Right atrium auricular region (tissue), 2 donors: ENCODE data around the gene KRTCAP2. TPM values are rescaled to one million over a fixed set of nuclear protein-coding genes. Genes with fewer than 3 reads are reported as not detected.

Experiments used
- DNase-seq: peaks from one replicate; pipeline ENCODE4 v3.0.0-alpha.2; 2019; ENCODE audit warnings: low spot score
- H3K27ac ChIP-seq, 2 donors: fragments of 200-600 bp; sonication (generic); 1 replicate in 1 of 2; 2 replicates in 1 of 2; pipeline ENCODE4 v1.5.1; 2016 to 2019
- H3K27me3 ChIP-seq, 2 donors: fragments of 200-600 bp; sonication (generic); one replicate each; pipeline versions ENCODE4 v1.5.1 to v1.6.0; 2017 to 2019
- H3K36me3 ChIP-seq: fragments of 200-600 bp; sonication (generic); one replicate; pipeline ENCODE4 v1.5.1; 2016
- H3K4me1 ChIP-seq, 2 donors: fragments of 200-600 bp; sonication (generic); one replicate each; pipeline versions ENCODE4 v1.5.1 to v1.6.0; 2017 to 2019
- H3K4me3 ChIP-seq, 2 donors: fragments of 200-600 bp; sonication (generic); 1 replicate in 1 of 2; 2 replicates in 1 of 2; pipeline ENCODE4 v1.5.1; 2017 to 2019; ENCODE audit warnings: mild to moderate bottlenecking in 1 of 2, moderate library complexity in 1 of 2
- H3K9me3 ChIP-seq, 2 donors: fragments of 200-600 bp; sonication (generic); one replicate each; pipeline ENCODE4 v1.5.1; 2019
- CTCF ChIP-seq, 2 donors: fragments of 200-600 bp; sonication (generic); IDR thresholded peaks; one replicate each; pipeline ENCODE4 v1.5.1; 2019; ENCODE audit warnings: antibody characterized with exemption in 2 of 2
- total RNA-seq, 2 donors: library from RNA; depleted of rRNA; stranded (reverse); fragments of >200 nt; gene quantifications; one replicate each; pipeline ENCODE4 v1.1.0, GENCODE V29; 2016

The KRTCAP2 gene
- total RNA-seq, 2 donors from 2014 or later = 124 to 147 TPM

DNA sequence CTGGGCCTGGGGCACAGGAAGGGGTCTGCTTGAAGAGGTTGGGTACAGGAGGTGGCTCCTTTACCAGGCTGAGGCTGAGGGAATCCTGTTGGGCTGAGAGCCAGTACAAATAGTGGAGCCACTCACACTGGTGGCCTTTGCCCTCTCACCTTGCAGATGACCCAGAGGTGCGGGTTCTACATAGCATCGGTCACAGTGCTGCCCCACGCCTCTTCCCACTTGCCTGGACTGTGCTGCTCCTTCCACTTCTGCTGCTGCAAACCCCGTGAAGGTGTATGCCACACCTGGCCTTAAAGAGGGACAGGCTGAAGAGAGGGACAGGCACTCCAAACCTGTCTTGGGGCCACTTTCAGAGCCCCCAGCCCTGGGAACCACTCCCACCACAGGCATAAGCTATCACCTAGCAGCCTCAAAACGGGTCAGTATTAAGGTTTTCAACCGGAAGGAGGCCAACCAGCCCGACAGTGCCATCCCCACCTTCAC, 39.3 kb downstream of the KRTCAP2 start:
- DNase-seq = no peak
- no peak overlapping the region for H3K4me3 ChIP-seq
- peak overlapping the region; percentile 97 to 99 for H3K27ac ChIP-seq
- peaks cover 0 to 84% of the 10 kb centered on the region in 2 donors for H3K4me1 ChIP-seq
- TF ChIP-seq CTCF (IDR thresholded peaks at IDR 0.05) = no peak
- no peaks in the 10 kb centered on the region for H3K27me3 ChIP-seq
- peaks cover 39% of the 10 kb centered on the region for H3K36me3 ChIP-seq
- no peaks in the 10 kb centered on the region for H3K9me3 ChIP-seq

GRCh38 chr1:155131856-155132255, 41.2 kb downstream of the KRTCAP2 start:
- Histone ChIP-seq H3K4me1 (peaks cover 0 to 83% of the 10 kb centered on the region in 2 donors), H3K27me3 (no peaks in the 10 kb centered on the region), H3K36me3 (peaks cover 39% of the 10 kb centered on the region), H3K4me3 (no peak overlapping the region), H3K9me3 (no peaks in the 10 kb centered on the region), H3K27ac (peak overlapping the region; percentile 91 to 94)
- DNase-seq = no peak
- no peak for TF ChIP-seq CTCF (IDR thresholded peaks at IDR 0.05)

DNA sequence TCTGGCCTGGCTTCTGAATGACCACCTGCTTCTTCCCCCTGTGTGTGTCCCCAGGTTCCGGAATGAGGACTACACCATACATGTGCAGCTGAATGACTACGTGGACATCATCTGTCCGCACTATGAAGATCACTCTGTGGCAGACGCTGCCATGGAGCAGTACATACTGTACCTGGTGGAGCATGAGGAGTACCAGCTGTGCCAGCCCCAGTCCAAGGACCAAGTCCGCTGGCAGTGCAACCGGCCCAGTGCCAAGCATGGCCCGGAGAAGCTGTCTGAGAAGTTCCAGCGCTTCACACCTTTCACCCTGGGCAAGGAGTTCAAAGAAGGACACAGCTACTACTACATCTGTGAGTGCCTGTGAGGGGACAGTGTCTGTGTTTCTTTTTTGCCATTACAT, 41.8 kb downstream of the KRTCAP2 start:
- Histone ChIP-seq H3K27me3 (no peaks in the 10 kb centered on the region), H3K9me3 (no peaks in the 10 kb centered on the region), H3K4me1 (peaks cover 0 to 83% of the 10 kb centered on the region in 2 donors), H3K36me3 (peaks cover 39% of the 10 kb centered on the region), H3K4me3 (peak overlapping the region in 1 of 2 donors; percentile 79), H3K27ac (peak overlapping the region; percentile 91 to 94)
- no peak for TF ChIP-seq CTCF (IDR thresholded peaks at IDR 0.05)
- no peak for DNase-seq

DNA sequence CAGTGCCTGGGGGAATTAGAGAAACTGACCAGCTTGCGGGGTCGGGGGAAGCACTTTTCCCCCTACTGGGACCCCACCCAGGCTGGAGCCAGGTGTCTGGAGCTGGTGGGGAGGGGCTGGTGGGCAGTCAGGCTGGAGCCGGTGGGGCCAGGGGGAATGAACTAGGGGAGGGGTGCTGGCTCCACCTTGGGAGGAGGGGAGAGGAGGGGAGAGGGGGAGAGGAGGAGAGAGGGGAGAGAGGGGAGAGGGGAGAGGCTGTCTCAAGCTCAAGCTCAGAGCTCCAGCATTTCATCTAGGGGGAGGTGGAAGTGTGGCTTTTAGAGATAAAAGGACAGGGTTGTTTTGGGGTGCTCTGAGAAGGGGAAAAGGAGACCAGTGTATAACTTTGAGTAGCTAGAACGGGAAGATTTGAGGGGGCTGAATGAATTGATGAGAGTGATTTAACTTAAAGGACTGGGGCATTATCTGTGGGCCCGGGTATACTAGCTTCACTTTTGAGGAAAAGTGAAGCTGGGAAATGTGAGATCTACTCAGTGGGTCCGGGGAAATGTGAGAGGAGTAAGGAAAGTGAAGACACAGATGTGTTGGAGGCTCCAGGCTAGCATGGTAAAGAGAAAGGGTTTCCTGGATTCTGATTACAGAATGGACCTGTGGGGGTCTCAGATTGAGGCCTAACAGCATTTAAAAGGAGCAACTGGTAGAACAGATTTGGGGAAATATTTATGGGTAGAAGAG, 42.7 kb downstream of the KRTCAP2 start:
- TF ChIP-seq CTCF (IDR thresholded peaks at IDR 0.05) = no peak
- Histone ChIP-seq H3K9me3 (no peaks in the 10 kb centered on the region), H3K4me1 (peaks cover 0 to 91% of the 10 kb centered on the region in 2 donors), H3K36me3 (peaks cover 39% of the 10 kb centered on the region), H3K4me3 (peak overlapping the region; percentile 79 to 82), H3K27me3 (no peaks in the 10 kb centered on the region), H3K27ac (peak overlapping the region; percentile 91 to 94)
- DNase-seq = no peak

GRCh38 chr1:155128755-155129473, 44.2 kb downstream of the KRTCAP2 start:
- Histone ChIP-seq H3K27ac (peak overlapping the region; percentile 91 to 94), H3K27me3 (no peaks in the 10 kb centered on the region), H3K9me3 (no peaks in the 10 kb centered on the region), H3K4me3 (peak overlapping the region; percentile 79 to 82), H3K36me3 (peaks cover 29% of the 10 kb centered on the region), H3K4me1 (peaks cover 0 to 83% of the 10 kb centered on the region in 2 donors)
- no peak for DNase-seq
- no peak for TF ChIP-seq CTCF (IDR thresholded peaks at IDR 0.05)
